Stimulated activated CD8-positive, alpha-beta memory T cell treated with anti-CD3 and anti-CD28 coated beads, Interleukin-12 subunit alpha, Interleukin-12 subunit beta, amount 100 ng/mL, for 1 hour (primary cell): ENCODE results near the gene STUM.
"Not testable (repeated sequence)": the region's sequence is repeated elsewhere in the genome, so short reads cannot be mapped to it uniquely, and the experiment has no call there.

Experiments used
- DNase-seq: peaks from one replicate; pipeline ENCODE4 v3.0.0-alpha.2; 2020; ENCODE audit warnings: low read depth

The STUM gene

GRCh38 chr1:226605318-226605950, 56.9 kb downstream of the STUM start:
- DNase-seq: no peak

- DNase-seq: no peak
Measured at GRCh38 chr1:226606311-226607267, 58.0 kb downstream of the STUM start.

- DNase-seq: no peak
Measured at GRCh38 chr1:226607268-226607660, 58.7 kb downstream of the STUM start.

DNA sequence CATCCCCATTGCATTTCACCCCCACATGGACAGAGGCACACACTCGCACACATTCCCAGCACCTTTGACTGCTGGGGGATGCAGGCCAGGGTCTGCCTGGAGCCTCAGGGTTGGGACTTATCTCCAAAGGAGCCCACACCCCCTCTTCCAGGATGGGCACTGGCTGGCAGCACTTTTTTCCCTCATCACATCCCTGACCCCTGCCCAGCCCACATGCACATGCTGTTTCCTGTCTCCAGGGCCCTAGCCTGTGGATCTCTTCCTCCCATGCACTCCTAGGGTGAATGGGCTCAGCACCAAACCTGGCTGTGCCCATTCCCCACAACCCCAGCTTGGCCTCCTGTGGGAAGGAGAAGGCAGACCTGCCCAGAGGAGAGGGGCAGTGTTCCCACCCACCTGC, 59.3 kb downstream of the STUM start:
- DNase-seq: no peak

GRCh38 chr1:226608699-226609505, 60.3 kb downstream of the STUM start:
- peak; percentile 49 for DNase-seq

- DNase-seq: no peak
Measured at GRCh38 chr1:226609836-226610455, 61.4 kb downstream of the STUM start.

- DNase-seq: no peak
Measured at GRCh38 chr1:226610671-226611070, 62.1 kb downstream of the STUM start.

DNA sequence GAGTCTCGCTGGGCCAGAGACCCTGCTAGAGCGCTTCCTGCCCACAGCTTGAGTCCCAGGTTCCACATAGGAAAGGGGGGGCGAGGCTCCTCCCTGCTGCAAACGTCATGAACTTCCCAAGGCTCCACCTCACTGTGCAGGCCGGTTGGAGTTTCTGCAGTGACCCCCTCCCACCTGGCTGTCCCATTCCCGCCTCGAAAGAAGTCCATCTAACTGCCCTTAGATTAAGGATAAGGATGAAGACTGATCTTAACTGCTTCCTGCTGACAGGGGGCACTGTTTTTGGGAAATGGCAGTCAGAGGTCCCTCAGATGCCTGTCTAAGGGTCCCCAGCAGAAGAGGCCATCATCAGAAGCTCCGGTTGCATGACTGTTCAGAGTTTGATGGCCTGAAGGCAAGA, 62.7 kb downstream of the STUM start:
- no peak for DNase-seq

DNA sequence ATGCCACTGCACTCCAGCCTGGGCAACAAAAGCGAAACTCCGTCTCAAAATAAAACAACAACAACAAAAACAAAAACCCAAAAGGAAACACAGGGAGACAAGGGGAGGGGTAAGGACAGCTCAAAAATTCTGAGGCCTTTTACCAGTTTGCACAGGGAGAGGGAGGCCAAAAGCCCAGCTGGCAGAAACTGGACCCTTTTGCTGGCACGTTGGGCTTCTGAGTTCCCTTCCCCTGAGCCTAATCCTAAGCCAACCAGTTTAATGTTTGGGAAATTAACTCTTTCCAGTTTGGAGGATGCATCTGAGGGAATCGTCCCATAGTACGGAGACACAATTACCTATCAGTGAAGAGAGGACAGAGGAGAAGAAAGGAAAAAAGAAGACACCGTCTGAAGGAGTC, 63.4 kb downstream of the STUM start:
- not testable (repeated sequence) for DNase-seq

DNA sequence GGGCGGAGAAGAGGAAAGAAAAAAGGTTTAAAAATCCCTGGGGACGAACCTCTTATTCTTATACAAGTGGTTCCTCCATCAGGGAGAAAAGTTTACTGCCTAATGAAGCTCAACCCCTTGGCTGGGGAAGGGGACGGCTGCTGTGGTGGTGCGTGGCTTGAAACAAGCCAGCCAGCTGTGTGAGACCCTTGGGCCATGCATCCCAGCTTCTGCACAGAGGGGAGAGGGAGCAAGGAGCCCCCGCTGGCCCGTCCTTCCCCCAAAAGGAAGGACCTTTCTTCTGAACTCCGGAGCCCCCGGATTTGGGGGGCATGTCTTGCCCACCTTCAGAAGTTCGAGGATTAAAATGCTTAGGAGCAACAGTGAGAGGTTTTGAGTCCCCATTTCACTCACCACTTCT, 67.3 kb downstream of the STUM start:
- no peak for DNase-seq

DNA sequence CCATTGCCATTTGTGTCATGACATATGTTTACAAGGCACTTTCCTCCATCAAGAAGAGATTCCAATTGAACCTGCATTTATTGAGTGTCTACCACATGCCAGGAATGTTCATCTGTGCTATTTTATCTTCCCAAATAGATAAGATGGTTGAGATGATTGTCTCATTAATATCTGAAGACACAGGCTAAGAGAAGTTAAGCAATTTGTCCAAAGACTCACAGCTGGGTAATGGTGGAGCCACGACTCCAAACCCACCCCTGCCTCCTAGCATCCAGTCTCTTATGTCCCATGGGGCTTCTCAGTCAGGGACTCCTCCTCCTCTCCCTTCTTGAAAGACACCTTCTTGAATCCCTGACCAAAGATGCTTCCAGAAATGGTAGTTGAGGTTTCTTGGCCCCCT, 68.1 kb downstream of the STUM start:
- DNase-seq: no peak

DNA sequence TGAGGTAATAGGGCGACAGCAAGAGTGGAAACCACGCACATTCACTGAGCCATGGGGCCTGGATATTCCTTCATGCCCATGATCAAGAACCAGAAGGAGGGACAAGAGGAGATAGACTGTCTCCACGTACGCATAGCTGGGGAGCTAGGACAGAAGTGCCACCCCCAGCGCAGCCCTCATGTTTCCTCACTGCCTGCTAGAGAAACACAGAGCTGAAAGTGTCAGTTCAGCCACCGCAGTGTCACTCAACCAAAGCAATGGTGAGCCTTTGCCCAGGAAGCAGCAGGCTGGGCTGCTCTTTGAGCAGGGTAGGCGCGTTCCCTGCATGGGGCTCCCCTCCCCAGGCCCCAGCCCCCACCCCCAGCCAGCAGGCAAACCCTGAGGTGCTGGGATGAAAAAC, 68.5 kb downstream of the STUM start:
- DNase-seq: no peak

- DNase-seq: not testable (repeated sequence)
Measured at GRCh38 chr1:226617719-226618118, 69.2 kb downstream of the STUM start.

DNA sequence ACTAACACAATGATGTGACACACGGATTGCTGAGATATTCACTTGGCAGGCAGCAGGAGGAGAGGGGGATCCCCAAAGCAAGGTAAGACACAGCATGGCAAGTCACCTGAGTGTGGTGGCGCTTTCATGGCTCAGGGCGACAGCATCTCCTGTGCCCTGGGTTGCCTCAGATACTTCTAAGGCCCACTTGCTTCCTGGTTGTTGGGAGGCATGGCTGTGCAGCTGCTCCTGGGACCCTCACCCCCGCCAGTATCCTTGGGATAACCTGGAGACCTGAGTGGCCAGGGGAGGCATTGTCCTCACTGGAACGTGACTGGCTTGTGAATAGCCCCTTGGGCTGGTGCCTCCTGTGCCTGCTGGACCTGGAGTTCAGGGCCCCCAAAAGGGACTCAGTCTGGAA, 69.8 kb downstream of the STUM start:
- no peak for DNase-seq

DNA sequence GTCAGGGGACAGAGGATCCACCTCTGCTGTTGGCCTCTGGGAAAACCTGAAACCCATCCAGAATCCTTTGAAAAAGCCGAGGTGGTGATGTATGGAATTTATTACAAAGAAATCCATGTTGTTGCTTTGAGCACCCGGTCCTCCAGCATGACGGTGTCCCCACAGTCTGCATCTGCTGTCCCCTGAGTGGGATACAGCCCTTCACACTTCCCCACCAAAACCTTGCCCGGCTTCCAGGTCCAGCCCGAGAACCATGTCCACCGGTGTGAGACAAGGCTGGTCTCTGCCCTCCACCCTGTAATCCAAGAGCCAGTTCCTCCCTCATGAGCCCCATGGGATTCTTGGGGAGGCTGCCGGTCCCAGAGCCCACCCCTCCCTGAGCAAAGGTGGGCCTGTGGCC, 70.5 kb downstream of the STUM start:
- DNase-seq: no peak

GRCh38 chr1:226622012-226622411, 73.4 kb downstream of the STUM start:
- no peak for DNase-seq

- no peak for DNase-seq
Measured at GRCh38 chr1:226624526-226624925, 76.0 kb downstream of the STUM start.

DNA sequence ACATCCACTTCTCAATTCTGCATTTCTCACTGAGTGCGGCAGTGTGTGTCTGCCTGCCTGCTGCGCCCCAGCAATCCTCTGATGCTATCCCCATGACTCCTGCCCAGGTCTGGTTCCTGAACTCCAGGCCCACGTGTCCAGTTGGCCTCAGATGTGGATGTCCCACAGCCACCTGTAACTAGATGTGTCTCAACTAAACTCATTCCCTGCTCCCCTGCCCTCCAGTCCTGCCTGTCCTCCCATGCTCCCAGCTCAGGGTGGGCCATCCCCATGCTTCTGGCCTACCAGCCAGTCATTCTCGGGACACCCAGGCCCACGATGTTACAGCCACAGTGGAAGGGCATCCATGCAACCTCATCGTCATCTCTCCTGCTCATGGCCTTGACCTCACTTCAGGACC, 76.8 kb downstream of the STUM start:
- no peak for DNase-seq

DNA sequence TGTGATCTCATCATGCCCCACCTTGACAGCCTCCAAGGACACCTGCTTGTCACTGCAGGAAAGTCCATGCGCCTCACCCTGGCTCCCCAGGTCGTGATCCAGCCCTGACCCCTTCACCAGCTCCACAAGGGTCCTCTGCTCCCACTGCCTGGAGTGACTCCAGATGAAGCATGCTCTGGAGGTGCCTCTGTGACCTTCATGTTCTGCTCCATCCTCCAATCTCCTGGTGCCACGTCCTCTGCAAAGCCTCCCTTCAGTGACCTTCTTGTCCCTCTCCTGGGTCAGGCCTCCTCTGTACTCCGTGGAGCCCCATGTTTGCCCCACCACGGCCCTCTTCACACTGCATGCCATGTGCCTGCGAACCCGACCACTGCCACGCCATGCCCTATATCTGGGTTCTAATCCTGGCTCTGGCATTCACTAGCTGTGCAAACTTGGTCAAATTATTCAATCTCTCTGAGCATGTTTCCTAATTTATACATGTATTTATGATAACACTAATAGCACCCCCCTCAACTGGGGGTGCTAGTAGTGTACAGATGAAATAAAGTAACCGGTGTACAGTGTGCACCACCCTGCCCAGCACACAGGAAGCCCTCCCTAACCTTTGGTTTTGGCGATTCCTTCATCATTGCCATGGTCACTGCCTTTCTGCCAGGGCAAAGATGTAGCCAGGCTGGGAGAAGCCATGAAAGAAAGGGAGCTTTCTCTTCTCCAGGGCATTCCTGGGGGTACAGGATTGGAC, 77.4 kb downstream of the STUM start:
- no peak for DNase-seq

DNA sequence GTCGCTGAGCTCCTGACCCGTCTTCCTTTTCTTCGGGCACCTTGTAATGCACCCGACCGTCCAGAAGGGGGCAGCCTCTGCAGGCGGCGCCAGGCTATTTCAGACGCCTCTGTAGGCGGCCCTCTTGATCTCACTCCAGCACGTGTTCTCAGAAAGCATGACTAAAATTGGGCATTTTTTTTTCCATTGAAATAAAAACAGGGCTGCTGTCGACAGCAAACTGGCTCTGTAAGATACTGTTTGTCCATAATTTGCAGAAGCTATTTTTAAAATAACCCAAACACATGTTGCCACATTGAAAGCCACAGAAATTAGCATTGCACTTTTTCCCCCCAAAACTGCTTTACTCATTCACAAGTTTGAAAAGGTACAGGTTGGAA, 78.0 kb downstream of the STUM start:
- DNase-seq: peak; percentile 61

DNA sequence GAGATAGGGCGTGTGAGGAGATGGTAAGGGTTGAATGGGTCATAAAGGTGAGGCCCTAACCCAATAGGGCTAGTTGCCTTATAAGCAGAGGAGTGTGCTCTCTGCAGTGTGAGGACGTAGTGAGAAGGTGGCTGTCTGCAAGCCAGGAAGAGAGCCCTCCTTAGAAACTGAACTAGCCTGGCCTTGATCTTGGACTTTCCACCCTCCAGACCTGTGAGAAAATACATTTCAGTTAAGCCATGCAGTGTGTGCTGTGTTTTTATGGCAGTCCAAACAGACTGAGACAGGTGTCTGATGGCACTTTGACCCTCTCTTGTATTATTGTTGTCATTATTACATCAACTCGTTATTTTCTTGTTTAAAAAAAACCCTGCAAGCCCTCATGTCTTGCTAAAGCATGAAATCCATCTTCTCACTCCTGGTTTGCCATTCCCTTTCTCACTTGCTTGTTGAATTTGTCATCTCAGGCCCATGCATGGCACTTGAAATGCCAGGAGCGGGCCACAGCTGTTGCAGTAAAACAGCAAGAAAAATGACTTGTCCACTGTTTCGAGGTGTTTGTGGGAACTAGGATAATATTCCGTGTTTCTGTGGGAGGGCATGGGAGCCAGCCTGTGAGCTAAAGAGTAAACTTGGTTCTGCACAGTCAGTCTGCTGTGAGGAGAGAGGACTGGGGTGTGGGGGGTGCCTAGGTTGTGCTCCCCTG, 78.6 kb downstream of the STUM start:
- no peak for DNase-seq
